ENCODE data around the gene RAPGEF5. TPM values are rescaled to one million over a fixed set of nuclear protein-coding genes. Genes with fewer than 3 reads are reported as not detected.

The RAPGEF5 gene
- total RNA-seq, 1 donor from 2014 or later = 139 TPM

DNA sequence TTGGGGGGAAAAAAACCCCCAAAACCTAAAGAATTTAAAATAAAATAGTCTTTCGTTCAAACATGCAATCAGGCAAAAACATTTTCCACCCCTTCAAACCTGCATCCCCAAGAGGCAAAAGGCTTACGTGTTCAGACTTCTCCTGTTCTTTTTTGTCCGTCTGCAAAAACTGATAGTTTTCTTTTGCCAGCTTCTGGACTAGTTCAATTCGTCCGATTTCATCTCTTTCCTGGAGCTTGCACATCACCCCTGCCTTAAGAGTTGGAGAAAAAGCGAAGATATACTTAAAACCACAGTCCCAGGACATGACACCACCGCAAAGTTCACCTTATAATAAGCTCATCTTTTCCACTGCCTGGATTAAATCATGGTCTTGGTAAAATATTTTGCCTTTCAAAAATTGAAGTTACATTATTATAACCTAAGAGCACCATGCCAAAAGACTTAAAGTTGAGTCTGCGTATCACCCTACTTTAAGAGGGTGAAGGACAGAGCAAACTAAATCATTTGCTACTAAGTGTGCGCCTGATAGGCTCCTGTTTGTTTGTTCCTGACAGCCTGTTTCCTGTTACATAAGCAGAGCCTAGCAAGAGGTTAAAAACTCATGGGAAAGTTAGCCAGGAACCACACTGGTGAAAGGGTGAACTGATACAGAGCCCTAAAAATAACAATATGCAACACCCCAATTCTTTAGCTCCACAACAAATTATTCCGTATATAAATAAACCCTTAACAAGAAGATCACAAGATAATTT lies 137.0 kb downstream of the RAPGEF5 start:
- no peaks in the 10 kb centered on the region for H3K27me3 ChIP-seq
- no peaks in the 10 kb centered on the region for H3K36me3 ChIP-seq
- intact Hi-C loops (cut with DNase I) = no loop called here
- TF ChIP-seq CTCF (IDR thresholded peaks at IDR 0.05) = no peak
- H3K4me3 ChIP-seq = peak overlapping the region; percentile 51
- DNase-seq (no peak), ATAC-seq (peak; percentile 53)
- no peaks in the 10 kb centered on the region for H3K9me3 ChIP-seq
- H3K27ac ChIP-seq = peak overlapping the region; percentile 86
- peaks cover 11% of the 10 kb centered on the region for H3K4me1 ChIP-seq

DNA sequence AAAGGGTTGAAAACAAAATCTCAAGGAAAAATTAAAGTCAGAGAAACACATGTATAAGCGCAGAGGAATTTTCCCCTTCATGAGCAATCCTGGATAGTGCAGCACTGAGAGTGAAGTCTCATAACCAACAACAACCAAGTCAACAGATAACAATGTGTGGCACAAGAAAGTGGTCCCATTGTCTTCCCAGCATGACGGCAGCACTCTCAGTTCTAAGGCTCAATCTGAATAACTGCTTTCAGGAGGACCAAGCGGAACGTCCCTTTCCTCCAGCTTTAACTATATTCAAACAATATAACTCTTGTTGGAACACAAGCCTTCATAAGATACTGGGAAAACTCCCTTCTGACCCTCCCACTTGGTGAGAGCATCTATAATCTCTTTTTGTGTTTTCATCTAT lies 137.9 kb downstream of the RAPGEF5 start:
- no peak for DNase-seq

DNA sequence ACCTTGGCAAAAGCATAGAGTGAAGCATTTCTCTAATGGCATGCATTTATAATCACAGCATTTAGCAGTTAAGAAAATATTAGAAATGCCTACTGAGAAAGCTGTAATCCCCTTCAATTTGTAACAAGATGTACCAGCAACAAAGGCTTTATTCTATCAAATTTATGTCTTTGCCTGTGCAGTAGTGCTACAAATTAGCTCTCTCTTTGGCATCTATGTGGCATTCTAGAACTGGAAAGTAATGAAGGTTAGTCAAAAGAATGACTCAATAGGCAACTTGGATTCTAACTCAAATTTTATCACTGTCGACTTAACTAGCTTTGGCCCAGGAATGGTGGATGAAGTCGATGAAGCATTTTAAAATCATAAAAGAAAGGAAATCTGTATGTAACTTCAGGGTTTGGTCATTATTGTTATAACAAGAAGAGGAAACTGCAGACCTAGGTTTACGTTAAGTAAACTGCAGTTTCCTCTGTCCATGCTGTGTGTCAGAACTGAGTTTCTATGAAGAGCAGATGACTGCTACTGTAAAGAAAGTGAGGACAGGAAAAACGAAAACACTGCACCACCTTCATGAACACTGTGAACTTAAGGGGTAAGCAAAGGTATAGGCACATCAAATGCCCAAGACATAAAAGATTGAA lies 140.0 kb downstream of the RAPGEF5 start:
- Histone ChIP-seq H3K27ac (peak overlapping the region; percentile 86), H3K4me3 (peak overlapping the region; percentile 51), H3K27me3 (no peaks in the 10 kb centered on the region), H3K4me1 (no peaks in the 10 kb centered on the region), H3K36me3 (no peaks in the 10 kb centered on the region), H3K9me3 (no peaks in the 10 kb centered on the region)
- intact Hi-C loops (cut with DNase I) = no loop called here
- ATAC-seq (no peak), DNase-seq (no peak)
- TF ChIP-seq CTCF (IDR thresholded peaks at IDR 0.05) = no peak

More for the DNA sequence above, 137.9 kb downstream of the RAPGEF5 start:
- Histone ChIP-seq H3K9me3 (no peaks in the 10 kb centered on the region), H3K4me3 (peak overlapping the region; percentile 51), H3K27ac (peak overlapping the region; percentile 86), H3K27me3 (no peaks in the 10 kb centered on the region), H3K4me1 (peaks cover 5% of the 10 kb centered on the region), H3K36me3 (no peaks in the 10 kb centered on the region)
- TF ChIP-seq CTCF (IDR thresholded peaks at IDR 0.05) = no peak
- peak; percentile 26 for ATAC-seq
- intact Hi-C loops (cut with DNase I) = no loop called here

GRCh38 chr7:22216309-22216708 lies 140.6 kb downstream of the RAPGEF5 start:
- Histone ChIP-seq H3K9me3 (no peaks in the 10 kb centered on the region), H3K27me3 (no peaks in the 10 kb centered on the region), H3K36me3 (no peaks in the 10 kb centered on the region), H3K27ac (peak overlapping the region; percentile 86), H3K4me3 (peak overlapping the region; percentile 51), H3K4me1 (no peaks in the 10 kb centered on the region)
- ATAC-seq (no peak), DNase-seq (no peak)
- intact Hi-C loops (cut with DNase I) = no loop called here
- TF ChIP-seq CTCF (IDR thresholded peaks at IDR 0.05) = no peak

DNA sequence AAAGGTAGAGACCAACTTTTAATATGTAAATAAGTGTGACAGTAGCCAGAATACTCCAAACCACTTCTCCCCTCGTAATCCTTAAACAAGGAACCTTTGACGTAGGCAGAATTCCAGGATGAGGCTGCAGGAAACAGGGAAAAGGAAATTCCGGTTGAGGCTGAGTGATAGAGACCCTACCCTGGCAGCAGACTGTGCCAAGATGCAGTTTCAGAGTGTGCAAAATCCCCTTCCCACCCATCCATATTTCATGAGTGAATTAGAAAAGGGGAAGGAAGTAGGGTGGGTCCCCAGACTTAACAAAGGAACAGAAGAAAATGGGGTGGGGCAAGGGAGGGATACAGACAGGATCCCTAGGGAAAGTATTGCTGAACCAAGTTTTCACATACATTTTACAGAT lies 143.0 kb downstream of the RAPGEF5 start:
- Histone ChIP-seq H3K27me3 (no peaks in the 10 kb centered on the region), H3K9me3 (no peaks in the 10 kb centered on the region), H3K4me3 (peak overlapping the region; percentile 6), H3K4me1 (peaks cover 18% of the 10 kb centered on the region), H3K27ac (peak overlapping the region; percentile 61), H3K36me3 (no peaks in the 10 kb centered on the region)
- intact Hi-C loops (cut with DNase I) = no loop called here
- no peak for DNase-seq
- no peak for ATAC-seq
- no peak for TF ChIP-seq CTCF (IDR thresholded peaks at IDR 0.05)
